Aorta (tissue), 5 donors: ENCODE data around the gene SESN1. TPM values are rescaled to one million over a fixed set of nuclear protein-coding genes. Genes with fewer than 3 reads are reported as not detected.
A peak's percentile ranks its signal among the peaks of the same experiment; 100 is the strongest.

Experiments used
- ATAC-seq: fragments of 200-7000 bp; cut with Tn5 transposase; one replicate; pipeline ENCODE4 v1.9.1; 2022; ENCODE audit warnings: moderate library complexity; ENCODE audit not compliant: low FRiP score
- DNase-seq, 2 donors: peaks; one replicate each; pipeline ENCODE4 v3.0.0-alpha.2; 2020
- H3K27ac ChIP-seq, 2 donors: one replicate each; pipeline ENCODE4 v1.5.1; 2013; ENCODE audit warnings: low read length in 2 of 2, mild to moderate bottlenecking in 2 of 2, moderate library complexity in 2 of 2, control low read depth in 1 of 2, inconsistent platforms in 1 of 2, low read depth in 1 of 2
- H3K27me3 ChIP-seq, 2 donors: one replicate each; pipeline ENCODE4 v1.6.1; 2013; ENCODE audit warnings: control low read depth in 1 of 2, low read length in 1 of 2, mild to moderate bottlenecking in 1 of 2, moderate library complexity in 1 of 2; ENCODE audit not compliant: insufficient read depth in 2 of 2, control insufficient read depth in 1 of 2
- H3K36me3 ChIP-seq, 2 donors: one replicate each; pipeline ENCODE4 v1.6.1; 2013; ENCODE audit warnings: control low read depth in 1 of 2, low read length in 1 of 2, mild to moderate bottlenecking in 1 of 2; ENCODE audit not compliant: insufficient read depth in 2 of 2, control insufficient read depth in 1 of 2
- H3K4me1 ChIP-seq, 2 donors: one replicate each; pipeline ENCODE4 v1.6.1; 2013; ENCODE audit warnings: low read length in 2 of 2, control low read depth in 1 of 2, mild to moderate bottlenecking in 1 of 2, moderate library complexity in 1 of 2; ENCODE audit not compliant: insufficient read depth in 2 of 2, control insufficient read depth in 1 of 2
- H3K4me3 ChIP-seq, 2 donors: one replicate each; pipeline ENCODE4 v1.5.1; 2013; ENCODE audit warnings: low read length in 2 of 2, control low read depth in 1 of 2, mild to moderate bottlenecking in 1 of 2
- H3K9me3 ChIP-seq: one replicate; pipeline ENCODE4 v1.6.1; 2013; ENCODE audit warnings: mild to moderate bottlenecking, low read length; ENCODE audit not compliant: control insufficient read depth
- WGBS, 2 donors: extraction: QIAGEN DNeasy Blood & Tissue Kit; methylation state at CpG; one replicate each; pipeline ENCODE4 v1.1.7; 2013; 5-methylcytosine and 5-hydroxymethylcytosine counted together
- intact Hi-C, 2 donors: fragments of 100-400 bp; cut with DNase I; formaldehyde crosslinking; loops; one replicate each; pipeline versions ENCODE4 v1.14.2 to v1.15.0; 2022
- polyA plus RNA-seq, 2 donors: library from polyadenylated mRNA; stranded (reverse); fragments of 200-250 nt; gene quantifications; one replicate each; pipeline ENCODE4 v1.2.3, GENCODE V29; 2013
- total RNA-seq, 2 donors: library from RNA; stranded (reverse); fragmentation: NEBNext Ultra II Directional; extraction: Animal tissue kit (Norgen Biotek cat#: 25700); gene quantifications; one replicate each; pipeline ENCODE4 v1.2.1, GENCODE V29; 2021
- donor health status: healthy with polysubstance abuse.
- donor health status: Bipolar disorder and iron deficiency.
- donor health status: DM: no; HTN: no; CAD: no.
- donor health status: DM: no; HTN: no; CAD: no.
- donor health status: DM: yes; HTN: yes; CAD: no.

Gene SESN1
- total and polyA plus RNA-seq, 4 donors, result 20.9 to 45.3 (median 31.6) TPM

- ATAC-seq (peak; percentile 92), DNase-seq (peak; percentile 89 to 91)
- no peaks in the 10 kb centered on the region for H3K27me3 ChIP-seq
- intact Hi-C loops, result loop anchor here (5.0 kb wide), 3 partner anchors 48 to 388 kb away; no protein-coding TSS in a partner anchor
- H3K9me3 ChIP-seq, result no peaks in the 10 kb centered on the region
- H3K36me3 ChIP-seq, result no peaks in the 10 kb centered on the region
- peak overlapping the region; percentile 43 to 96 for H3K27ac ChIP-seq
- WGBS, 2 donors, result 5 to 7% methylated on average over 10 of the region's 10 CpGs
- no peak overlapping the region for H3K4me3 ChIP-seq
- H3K4me1 ChIP-seq, result peaks cover 9 to 11% of the 10 kb centered on the region in 2 donors
These were observed 148.9 kb downstream of the SESN1 start for GRCh38 chr6:108945681-108946159.

DNA sequence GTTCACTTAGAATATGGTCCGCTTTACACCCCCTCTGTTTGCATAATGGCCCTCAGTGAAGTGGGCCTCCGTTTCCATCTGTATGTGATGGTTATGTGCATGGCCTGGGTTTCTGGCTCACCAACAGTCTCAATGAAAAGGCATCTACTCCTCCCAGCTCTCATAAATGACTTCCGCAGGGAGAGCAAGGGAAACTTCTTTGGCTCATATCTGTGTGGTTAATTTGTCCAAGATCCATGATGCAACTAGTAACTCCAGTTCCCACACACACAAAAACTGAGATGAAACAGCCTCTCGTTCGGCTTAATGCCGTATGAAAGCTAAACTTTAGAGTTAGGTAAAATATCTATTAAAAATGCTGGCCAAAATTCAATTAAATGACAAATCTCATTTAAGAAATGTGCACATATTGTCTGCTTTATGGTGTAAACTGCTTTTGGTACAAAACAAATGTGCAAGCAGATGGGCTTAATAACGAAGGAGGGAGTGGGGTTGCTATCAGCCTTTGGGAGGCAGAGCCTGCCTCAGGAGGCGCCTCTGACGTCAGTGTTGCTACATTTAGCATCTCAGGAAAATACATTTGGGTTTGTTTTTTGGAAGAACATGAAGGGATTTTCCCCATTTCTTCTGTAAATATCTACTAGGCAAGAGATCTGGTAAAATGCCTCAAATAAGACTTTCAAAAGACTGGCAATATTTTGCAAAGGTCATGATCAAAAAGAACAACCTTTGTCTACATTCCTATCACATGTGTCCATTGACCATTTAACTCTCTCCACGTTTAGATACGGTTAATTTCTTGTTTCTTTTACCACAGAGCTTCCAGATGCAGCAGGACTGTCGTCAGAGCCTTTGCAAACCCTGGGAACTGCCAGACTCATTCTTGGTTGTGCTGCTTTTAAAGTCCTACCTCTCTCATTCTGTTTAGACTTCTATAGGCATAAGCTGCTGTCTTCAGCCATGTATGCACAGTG, 149.7 kb downstream of the SESN1 start:
- intact Hi-C loops, result loop anchor here (5.0 kb wide), 3 partner anchors 48 to 388 kb away; no protein-coding TSS in a partner anchor
- Histone ChIP-seq H3K4me1 (peaks cover 9 to 11% of the 10 kb centered on the region in 2 donors), H3K27ac (peak overlapping the region; percentile 48 to 96), H3K9me3 (no peaks in the 10 kb centered on the region), H3K36me3 (no peaks in the 10 kb centered on the region), H3K27me3 (no peaks in the 10 kb centered on the region), H3K4me3 (no peak overlapping the region)
- WGBS, 2 donors, result 10 to 15% methylated on average over 12 of the region's 12 CpGs
- peak; percentile 74 for ATAC-seq
- peak in 1 of 2 donors; percentile 75 for DNase-seq

GRCh38 chr6:108944071-108944470, 150.6 kb downstream of the SESN1 start:
- H3K27me3 ChIP-seq, result no peaks in the 10 kb centered on the region
- H3K4me3 ChIP-seq, result no peak overlapping the region
- no peaks in the 10 kb centered on the region for H3K9me3 ChIP-seq
- no peaks in the 10 kb centered on the region for H3K36me3 ChIP-seq
- intact Hi-C loops, result no loop called here
- no peak for DNase-seq
- peak overlapping the region; percentile 39 to 48 for H3K27ac ChIP-seq
- no peak for ATAC-seq
- peaks cover 9 to 11% of the 10 kb centered on the region in 2 donors for H3K4me1 ChIP-seq
- 90 to 97% methylated on average over 1 of the region's 1 CpG for WGBS, 2 donors

DNA sequence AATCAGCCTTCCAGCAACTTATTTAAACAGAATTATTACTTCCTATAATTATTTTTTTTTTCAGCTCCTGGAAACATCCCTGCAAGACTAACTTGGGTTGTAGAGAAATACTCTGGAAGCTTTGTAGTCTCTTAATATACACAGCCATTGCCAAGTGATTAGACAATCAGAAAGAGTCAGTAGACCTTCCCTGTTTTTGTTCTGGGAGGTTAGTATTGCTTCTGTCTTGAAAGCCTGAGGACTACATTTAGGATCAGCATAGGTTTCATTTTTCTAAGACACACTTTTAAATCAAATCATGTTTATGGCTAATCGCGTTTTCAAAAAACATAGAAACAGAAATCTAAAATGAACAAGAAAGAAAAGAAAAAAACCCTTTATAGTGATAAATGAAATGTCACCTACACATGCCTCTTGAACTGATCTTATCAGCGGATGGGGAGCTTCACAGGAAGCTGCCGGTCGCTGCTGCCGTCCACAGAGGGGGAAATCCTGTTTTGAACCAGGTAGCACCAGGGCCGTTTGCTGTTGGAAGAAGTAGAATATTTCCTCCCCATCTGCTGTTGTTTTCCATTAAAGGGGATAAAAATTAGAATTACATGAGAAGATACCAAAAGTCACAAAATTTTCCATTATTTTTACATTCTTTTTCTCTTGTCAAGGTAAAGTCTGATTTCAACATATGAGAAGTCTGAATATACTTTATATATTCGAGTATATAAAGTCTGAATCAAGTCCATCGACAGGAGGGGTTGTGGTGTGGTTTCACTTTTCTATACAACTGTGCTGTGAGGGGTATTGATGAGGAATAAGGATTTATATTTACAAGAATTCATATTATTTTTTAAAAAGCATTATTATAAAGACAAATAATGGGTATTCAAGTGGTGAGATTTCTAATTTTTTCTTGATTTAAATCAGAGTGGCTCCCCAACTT, 151.8 kb downstream of the SESN1 start:
- peaks cover 5 to 11% of the 10 kb centered on the region in 2 donors for H3K4me1 ChIP-seq
- H3K4me3 ChIP-seq, result no peak overlapping the region
- no peaks in the 10 kb centered on the region for H3K27me3 ChIP-seq
- H3K27ac ChIP-seq, result no peak overlapping the region
- no peaks in the 10 kb centered on the region for H3K9me3 ChIP-seq
- intact Hi-C loops, result no loop called here
- 91 to 94% methylated on average over 9 of the region's 9 CpGs for WGBS, 2 donors
- no peak for DNase-seq
- H3K36me3 ChIP-seq, result no peaks in the 10 kb centered on the region
- ATAC-seq, result no peak

DNA sequence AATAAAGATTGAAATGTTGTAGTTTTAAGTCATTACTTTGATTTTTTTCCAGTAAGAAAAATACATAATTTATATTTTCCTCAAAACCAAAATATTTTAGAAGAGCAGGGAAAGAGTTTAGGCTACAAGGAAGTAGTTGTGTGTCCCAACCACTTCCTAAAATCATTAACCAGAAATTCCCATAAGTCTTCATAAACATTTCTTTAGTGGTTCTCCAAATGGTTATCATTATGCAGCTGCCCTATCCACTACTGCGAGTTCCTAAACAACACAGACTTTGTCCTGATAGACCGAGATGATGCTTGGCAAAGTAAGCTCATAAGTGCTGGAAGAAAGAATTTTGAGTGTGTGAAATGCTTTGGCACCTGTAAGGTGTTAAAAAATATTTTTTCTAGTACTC, 152.8 kb downstream of the SESN1 start:
- Histone ChIP-seq H3K27me3 (no peaks in the 10 kb centered on the region), H3K4me3 (no peak overlapping the region), H3K27ac (no peak overlapping the region), H3K4me1 (peaks cover 0 to 3% of the 10 kb centered on the region in 2 donors), H3K9me3 (no peaks in the 10 kb centered on the region), H3K36me3 (no peaks in the 10 kb centered on the region)
- DNase-seq (no peak), ATAC-seq (no peak)
- 88 to 90% methylated on average over 2 of the region's 2 CpGs for WGBS, 2 donors
- intact Hi-C loops, result no loop called here

DNA sequence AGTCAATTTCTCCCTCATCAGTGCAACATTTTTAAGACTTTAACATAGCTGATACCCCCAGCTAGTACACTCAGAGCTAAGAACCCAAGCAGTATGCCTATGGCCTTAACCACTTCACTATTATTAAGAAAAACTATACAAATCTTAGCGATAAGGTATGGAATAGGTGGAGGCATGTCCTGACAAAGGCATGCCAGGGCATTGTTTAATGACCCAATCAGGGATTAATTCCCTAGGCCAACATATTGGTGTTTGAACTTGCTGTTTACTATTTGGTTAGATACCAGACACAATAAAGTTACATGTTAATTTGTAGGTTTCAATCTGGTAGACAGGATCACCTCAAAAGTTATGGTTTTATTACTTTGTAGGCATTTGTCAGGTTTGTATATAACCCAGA, 153.4 kb downstream of the SESN1 start:
- no peak overlapping the region for H3K27ac ChIP-seq
- no peaks in the 10 kb centered on the region for H3K27me3 ChIP-seq
- no peaks in the 10 kb centered on the region for H3K36me3 ChIP-seq
- no peak overlapping the region for H3K4me3 ChIP-seq
- intact Hi-C loops, result no loop called here
- WGBS, 2 donors, result 88 to 97% methylated on average over 1 of the region's 1 CpG
- H3K4me1 ChIP-seq, result peaks cover 0 to 2% of the 10 kb centered on the region in 2 donors
- no peaks in the 10 kb centered on the region for H3K9me3 ChIP-seq
- DNase-seq (no peak), ATAC-seq (no peak)

DNA sequence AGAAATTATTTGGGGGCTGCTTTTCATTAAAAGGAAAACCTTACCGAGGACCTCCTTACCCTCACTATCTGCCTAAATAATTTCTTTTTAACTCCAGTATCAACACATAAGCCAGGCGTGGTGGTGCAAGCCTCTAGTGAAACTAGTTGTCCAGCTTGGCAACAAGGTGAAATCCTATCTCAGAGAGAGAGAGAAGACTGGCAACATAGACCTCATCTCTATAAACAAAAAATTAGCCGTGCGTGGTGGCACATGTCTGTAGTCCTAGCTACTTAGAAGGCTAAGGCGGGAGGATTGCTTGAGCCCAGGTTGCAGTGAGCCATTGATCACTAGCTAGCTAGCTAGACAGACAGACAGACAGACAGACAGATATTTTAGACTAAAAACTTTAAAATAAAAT, 153.9 kb downstream of the SESN1 start:
- Histone ChIP-seq H3K4me3 (no peak overlapping the region), H3K36me3 (no peaks in the 10 kb centered on the region), H3K9me3 (no peaks in the 10 kb centered on the region), H3K27me3 (no peaks in the 10 kb centered on the region), H3K4me1 (peaks cover 0 to 2% of the 10 kb centered on the region in 2 donors), H3K27ac (no peak overlapping the region)
- DNase-seq (no peak), ATAC-seq (no peak)
- intact Hi-C loops, result no loop called here
- WGBS, 2 donors, result 93 to 96% methylated on average over 5 of the region's 5 CpGs

DNA sequence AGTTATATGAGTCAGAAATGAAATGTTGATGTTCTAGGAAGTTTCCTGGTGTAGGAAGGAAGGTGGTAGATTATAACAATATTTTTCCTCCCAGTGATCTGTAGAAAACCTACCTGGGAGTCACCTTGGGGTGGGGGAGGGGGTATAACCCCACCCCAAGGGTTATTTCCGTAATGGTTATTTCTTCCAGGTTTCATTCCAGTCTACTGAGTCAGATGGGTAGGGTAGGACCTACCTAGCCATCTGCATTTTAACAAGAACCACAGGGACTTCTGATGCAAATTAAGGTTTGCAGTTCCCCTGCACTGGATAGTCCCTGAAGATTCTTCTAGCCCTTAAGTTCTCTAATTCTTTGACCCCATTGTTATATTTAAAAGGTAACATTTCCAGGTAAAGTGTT, 157.5 kb downstream of the SESN1 start:
- H3K27ac ChIP-seq, result no peak overlapping the region
- WGBS, 2 donors, result 85 to 94% methylated on average over 1 of the region's 1 CpG
- no peak overlapping the region for H3K4me3 ChIP-seq
- H3K4me1 ChIP-seq, result no peaks in the 10 kb centered on the region
- no peaks in the 10 kb centered on the region for H3K36me3 ChIP-seq
- no peak for ATAC-seq
- DNase-seq, result no peak
- H3K9me3 ChIP-seq, result no peaks in the 10 kb centered on the region
- intact Hi-C loops, result no loop called here
- H3K27me3 ChIP-seq, result no peaks in the 10 kb centered on the region
